DOHH2 (cell line): ENCODE results near the gene AMER3.

Experiments
- H3F3A ChIP-seq: fragments of 200-600 bp; sonication (generic), shearing (Covaris generic); 2 replicates; pipeline ENCODE4 v1.6.0; 2016; ENCODE audit warnings: antibody characterized with exemption, mild to moderate bottlenecking; ENCODE audit not compliant: control insufficient read depth, insufficient read depth
- H3K27ac ChIP-seq: fragments of 200-600 bp; sonication (generic); 2 replicates; pipeline ENCODE4 v1.5.1; 2014; ENCODE audit warnings: low read depth, mild to moderate bottlenecking, low read length, moderate library complexity
- H3K27me3 ChIP-seq: fragments of 200-600 bp; sonication (generic); 2 replicates; pipeline ENCODE4 v1.6.1; 2014; ENCODE audit warnings: mild to moderate bottlenecking, low read length, mixed read lengths; ENCODE audit not compliant: control insufficient read depth
- H3K36me3 ChIP-seq: fragments of 200-600 bp; sonication (generic); 2 replicates; pipeline ENCODE4 v1.6.1; 2014; ENCODE audit warnings: mild to moderate bottlenecking, low read length, moderate library complexity, mixed read lengths; ENCODE audit not compliant: control insufficient read depth
- H3K4me1 ChIP-seq: fragments of 200-600 bp; sonication (generic); 2 replicates; pipeline ENCODE4 v1.6.1; 2014; ENCODE audit warnings: mild to moderate bottlenecking, low read length, mixed read lengths; ENCODE audit not compliant: control insufficient read depth
- H3K4me2 ChIP-seq: fragments of 200-600 bp; sonication (generic); 2 replicates; pipeline ENCODE4 v1.6.0; 2014; ENCODE audit warnings: mild to moderate bottlenecking, low read length, moderate library complexity
- H3K4me3 ChIP-seq: fragments of 200-600 bp; sonication (generic); 2 replicates; pipeline ENCODE4 v1.5.1; 2014; ENCODE audit warnings: mild to moderate bottlenecking, low read length, mixed read lengths
- H3K79me2 ChIP-seq: fragments of 200-600 bp; sonication (generic); 2 replicates; pipeline ENCODE4 v1.6.1; 2014; ENCODE audit warnings: mild to moderate bottlenecking, low read length, mixed read lengths; ENCODE audit not compliant: control insufficient read depth
- H3K9me2 ChIP-seq: fragments of 200-600 bp; sonication (generic); replicated peaks from 2 replicates; pipeline ENCODE4 v1.6.1; 2014; ENCODE audit warnings: mild to moderate bottlenecking, low read length, mixed read lengths; ENCODE audit not compliant: control insufficient read depth
- H3K9me3 ChIP-seq: fragments of 200-600 bp; sonication (generic); 2 replicates; pipeline ENCODE4 v1.6.1; 2014; ENCODE audit warnings: antibody characterized with exemption, low read length, mixed read lengths; ENCODE audit not compliant: control insufficient read depth, insufficient read depth
- H4K20me1 ChIP-seq: fragments of 200-600 bp; sonication (generic); 2 replicates; pipeline ENCODE4 v1.6.0; 2014; ENCODE audit warnings: low read depth, mild to moderate bottlenecking, antibody characterized with exemption, low read length, moderate library complexity; ENCODE audit not compliant: control insufficient read depth, insufficient read depth
- CTCF ChIP-seq: fragments of 200-600 bp; sonication (generic); IDR thresholded peaks from one replicate; pipeline ENCODE4 v1.5.1; 2014; ENCODE audit warnings: antibody characterized with exemption, mild to moderate bottlenecking, low read depth, low read length; ENCODE audit not compliant: poor library complexity, severe bottlenecking
- EZH2phosphoT487 ChIP-seq: fragments of 200-600 bp; sonication (generic); IDR thresholded peaks from 2 replicates; pipeline ENCODE4 v1.6.1; 2017; ENCODE audit warnings: borderline replicate concordance, mild to moderate bottlenecking, antibody characterized with exemption, low read length, moderate library complexity, mixed read lengths

Gene AMER3

GRCh38 chr2:130749078-130749477, 6.3 kb upstream of the AMER3 start:
- Histone ChIP-seq H3K27ac (no peak overlapping the region), H3K79me2 (no peaks in the 10 kb centered on the region), H3K36me3 (no peaks in the 10 kb centered on the region), H4K20me1 (no peaks in the 10 kb centered on the region), H3K4me1 (no peaks in the 10 kb centered on the region), H3K27me3 (no peaks in the 10 kb centered on the region), H3K4me3 (no peak overlapping the region), H3K4me2 (no peak overlapping the region), H3K9me3 (no peaks in the 10 kb centered on the region), H3K9me2 (no peaks in the 10 kb centered on the region), H3F3A (no peaks in the 10 kb centered on the region)
- TF ChIP-seq EZH2phosphoT487 = no peak
- no peak for TF ChIP-seq CTCF

- Histone ChIP-seq H3K4me3 (no peak overlapping the region), H3K36me3 (no peaks in the 10 kb centered on the region)
- no peak for TF ChIP-seq EZH2phosphoT487
- TF ChIP-seq CTCF = no peak
These were observed 5.7 kb upstream of the AMER3 start for GRCh38 chr2:130749641-130750040.

GRCh38 chr2:130754811-130755210, 529 bp upstream of the AMER3 start:
- H3K4me3 ChIP-seq = no peak overlapping the region
- H4K20me1 ChIP-seq = no peaks in the 10 kb centered on the region
- H3F3A ChIP-seq = no peaks in the 10 kb centered on the region
- no peak overlapping the region for H3K4me2 ChIP-seq
- TF ChIP-seq EZH2phosphoT487 (no peak), CTCF (no peak)
- no peaks in the 10 kb centered on the region for H3K4me1 ChIP-seq
- H3K9me3 ChIP-seq = no peaks in the 10 kb centered on the region
- H3K27me3 ChIP-seq = no peaks in the 10 kb centered on the region
- no peaks in the 10 kb centered on the region for H3K36me3 ChIP-seq
- H3K27ac ChIP-seq = no peak overlapping the region
- no peaks in the 10 kb centered on the region for H3K79me2 ChIP-seq
- H3K9me2 ChIP-seq = no peaks in the 10 kb centered on the region

More at GRCh38 chr2:130749641-130750040, 5.7 kb upstream of the AMER3 start:
- H3K27me3 ChIP-seq = no peaks in the 10 kb centered on the region
- H3F3A ChIP-seq = no peaks in the 10 kb centered on the region
- no peaks in the 10 kb centered on the region for H3K9me3 ChIP-seq
- H3K4me1 ChIP-seq = no peaks in the 10 kb centered on the region
- H3K4me2 ChIP-seq = no peak overlapping the region
- H3K79me2 ChIP-seq = no peaks in the 10 kb centered on the region
- no peaks in the 10 kb centered on the region for H3K9me2 ChIP-seq
- no peak overlapping the region for H3K27ac ChIP-seq
- no peaks in the 10 kb centered on the region for H4K20me1 ChIP-seq
